B cell (primary cell): ENCODE results near the gene CCSAP.

Source experiments
- EZH2 ChIP-seq: IDR thresholded peaks from 2 replicates; pipeline ENCODE4 v1.6.1; 2012; ENCODE audit warnings: borderline replicate concordance, low read depth, mild to moderate bottlenecking, moderate library complexity, low read length; ENCODE audit not compliant: insufficient read depth, poor library complexity, severe bottlenecking
- TF ChIP-seq, protein P1 (sequence below): fragments of 200-600 bp; IDR thresholded peaks from one replicate; pipeline ENCODE4 v1.8.0; 2022; ENCODE audit warnings: antibody characterized with exemption, mild to moderate bottlenecking

DNA sequence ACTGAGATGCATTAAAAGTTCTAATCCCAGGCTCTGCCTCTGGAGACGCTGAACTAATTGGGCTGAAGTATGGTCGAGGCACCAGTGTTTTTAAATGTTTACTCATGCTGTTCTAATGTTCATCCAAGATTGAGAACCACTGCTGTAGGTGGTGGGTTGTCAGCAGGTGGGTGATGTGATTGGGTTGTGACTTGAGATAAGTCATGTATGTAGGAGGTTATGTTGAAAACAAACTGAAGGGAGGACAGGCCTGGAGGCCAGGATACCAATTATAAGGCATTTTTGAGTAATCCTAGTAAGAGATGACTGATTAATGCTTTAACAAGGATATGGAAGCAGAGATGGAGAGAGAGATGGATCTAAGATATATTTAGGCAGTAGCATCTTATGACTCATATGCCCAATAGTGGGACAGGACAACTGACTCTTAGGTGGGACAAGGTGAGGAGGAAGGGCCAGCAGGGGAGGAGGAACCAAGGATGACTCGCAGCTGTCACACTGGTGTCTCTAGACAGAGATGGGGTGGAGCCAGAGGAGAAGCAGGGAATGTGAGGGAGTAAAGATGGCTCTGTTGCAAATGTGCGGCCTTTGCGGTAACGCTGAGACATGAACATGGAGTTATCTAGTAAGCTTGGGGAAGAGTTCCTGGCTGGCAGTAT lies 42.6 kb downstream of the CCSAP start:
- TF ChIP-seq, protein P1, sequence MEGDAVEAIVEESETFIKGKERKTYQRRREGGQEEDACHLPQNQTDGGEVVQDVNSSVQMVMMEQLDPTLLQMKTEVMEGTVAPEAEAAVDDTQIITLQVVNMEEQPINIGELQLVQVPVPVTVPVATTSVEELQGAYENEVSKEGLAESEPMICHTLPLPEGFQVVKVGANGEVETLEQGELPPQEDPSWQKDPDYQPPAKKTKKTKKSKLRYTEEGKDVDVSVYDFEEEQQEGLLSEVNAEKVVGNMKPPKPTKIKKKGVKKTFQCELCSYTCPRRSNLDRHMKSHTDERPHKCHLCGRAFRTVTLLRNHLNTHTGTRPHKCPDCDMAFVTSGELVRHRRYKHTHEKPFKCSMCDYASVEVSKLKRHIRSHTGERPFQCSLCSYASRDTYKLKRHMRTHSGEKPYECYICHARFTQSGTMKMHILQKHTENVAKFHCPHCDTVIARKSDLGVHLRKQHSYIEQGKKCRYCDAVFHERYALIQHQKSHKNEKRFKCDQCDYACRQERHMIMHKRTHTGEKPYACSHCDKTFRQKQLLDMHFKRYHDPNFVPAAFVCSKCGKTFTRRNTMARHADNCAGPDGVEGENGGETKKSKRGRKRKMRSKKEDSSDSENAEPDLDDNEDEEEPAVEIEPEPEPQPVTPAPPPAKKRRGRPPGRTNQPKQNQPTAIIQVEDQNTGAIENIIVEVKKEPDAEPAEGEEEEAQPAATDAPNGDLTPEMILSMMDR, result no peak
- TF ChIP-seq EZH2, result no peak
